Measurements from ENCODE around the gene PTH1R. TPM values are rescaled to one million over a fixed set of nuclear protein-coding genes. Genes with fewer than 3 reads are reported as not detected.

Gene PTH1R
- total RNA-seq, 1 donor = not detected

DNA sequence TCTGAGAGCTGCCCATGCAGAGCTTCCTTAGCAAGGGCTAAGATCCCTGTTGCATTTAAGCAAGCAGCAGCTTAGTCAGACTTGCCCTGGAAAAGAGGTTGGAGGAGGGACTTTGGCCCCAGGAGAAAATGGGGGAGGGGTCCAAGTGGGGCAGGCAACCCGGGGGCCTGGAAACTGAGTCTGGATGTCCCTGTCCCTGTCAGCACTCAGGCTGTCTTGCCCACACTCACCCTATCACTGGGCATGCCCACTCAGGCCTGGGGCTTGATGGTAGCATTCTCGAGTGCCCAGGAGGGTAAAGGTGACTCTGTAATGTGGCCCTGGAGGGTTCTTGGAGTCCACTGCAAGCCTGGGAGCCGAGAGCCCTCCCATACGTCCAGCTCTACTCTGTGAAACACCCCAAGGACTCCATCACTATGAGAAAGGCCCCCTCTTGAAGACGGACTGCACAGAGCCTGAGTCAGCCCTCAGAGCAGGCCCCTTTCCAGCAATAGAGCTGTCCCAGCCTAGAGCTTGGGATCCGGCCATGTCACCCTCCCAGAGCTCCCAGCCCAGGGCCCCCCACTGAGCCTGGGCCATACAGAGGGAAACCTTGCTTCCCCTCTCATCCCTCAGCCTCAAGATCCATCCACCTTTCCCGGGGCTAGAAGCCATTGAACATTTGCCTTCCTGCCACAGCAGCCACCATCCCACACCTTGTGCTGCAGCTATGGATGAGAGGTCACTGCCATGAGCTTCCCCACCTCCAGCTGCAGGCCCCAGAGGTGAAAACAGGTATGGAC is 27.6 kb upstream of the PTH1R start:
- TF ChIP-seq, protein P1, sequence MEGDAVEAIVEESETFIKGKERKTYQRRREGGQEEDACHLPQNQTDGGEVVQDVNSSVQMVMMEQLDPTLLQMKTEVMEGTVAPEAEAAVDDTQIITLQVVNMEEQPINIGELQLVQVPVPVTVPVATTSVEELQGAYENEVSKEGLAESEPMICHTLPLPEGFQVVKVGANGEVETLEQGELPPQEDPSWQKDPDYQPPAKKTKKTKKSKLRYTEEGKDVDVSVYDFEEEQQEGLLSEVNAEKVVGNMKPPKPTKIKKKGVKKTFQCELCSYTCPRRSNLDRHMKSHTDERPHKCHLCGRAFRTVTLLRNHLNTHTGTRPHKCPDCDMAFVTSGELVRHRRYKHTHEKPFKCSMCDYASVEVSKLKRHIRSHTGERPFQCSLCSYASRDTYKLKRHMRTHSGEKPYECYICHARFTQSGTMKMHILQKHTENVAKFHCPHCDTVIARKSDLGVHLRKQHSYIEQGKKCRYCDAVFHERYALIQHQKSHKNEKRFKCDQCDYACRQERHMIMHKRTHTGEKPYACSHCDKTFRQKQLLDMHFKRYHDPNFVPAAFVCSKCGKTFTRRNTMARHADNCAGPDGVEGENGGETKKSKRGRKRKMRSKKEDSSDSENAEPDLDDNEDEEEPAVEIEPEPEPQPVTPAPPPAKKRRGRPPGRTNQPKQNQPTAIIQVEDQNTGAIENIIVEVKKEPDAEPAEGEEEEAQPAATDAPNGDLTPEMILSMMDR (IDR thresholded peaks at IDR 0.05; ENCODE audit: insufficient read depth, low read length) = no peak
- DNase-seq (ENCODE audit: low read depth) = no peak
- no peak overlapping the region for H3K4me3 ChIP-seq (ENCODE audit: low read depth, low read length)

DNA sequence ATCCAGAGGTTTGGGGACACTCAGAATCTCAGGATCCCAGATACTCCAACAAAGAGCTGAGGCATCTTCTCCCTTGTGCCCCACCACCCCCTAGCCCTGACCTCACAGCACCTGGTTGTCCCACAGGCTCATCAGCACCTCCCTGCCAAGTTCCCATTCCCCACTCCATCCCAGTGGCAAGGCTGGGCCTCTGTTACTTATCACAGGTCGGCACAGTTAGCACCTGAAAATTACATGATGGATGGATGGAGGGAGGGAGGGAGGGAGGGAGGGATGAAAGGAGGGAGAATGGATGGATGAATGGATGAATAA is 27.1 kb upstream of the PTH1R start:
- TF ChIP-seq, protein P1 (IDR thresholded peaks at IDR 0.05; ENCODE audit: insufficient read depth, low read length) = no peak
- no peak overlapping the region for H3K4me3 ChIP-seq (ENCODE audit: low read depth, low read length)
- no peak for DNase-seq (ENCODE audit: low read depth)

DNA sequence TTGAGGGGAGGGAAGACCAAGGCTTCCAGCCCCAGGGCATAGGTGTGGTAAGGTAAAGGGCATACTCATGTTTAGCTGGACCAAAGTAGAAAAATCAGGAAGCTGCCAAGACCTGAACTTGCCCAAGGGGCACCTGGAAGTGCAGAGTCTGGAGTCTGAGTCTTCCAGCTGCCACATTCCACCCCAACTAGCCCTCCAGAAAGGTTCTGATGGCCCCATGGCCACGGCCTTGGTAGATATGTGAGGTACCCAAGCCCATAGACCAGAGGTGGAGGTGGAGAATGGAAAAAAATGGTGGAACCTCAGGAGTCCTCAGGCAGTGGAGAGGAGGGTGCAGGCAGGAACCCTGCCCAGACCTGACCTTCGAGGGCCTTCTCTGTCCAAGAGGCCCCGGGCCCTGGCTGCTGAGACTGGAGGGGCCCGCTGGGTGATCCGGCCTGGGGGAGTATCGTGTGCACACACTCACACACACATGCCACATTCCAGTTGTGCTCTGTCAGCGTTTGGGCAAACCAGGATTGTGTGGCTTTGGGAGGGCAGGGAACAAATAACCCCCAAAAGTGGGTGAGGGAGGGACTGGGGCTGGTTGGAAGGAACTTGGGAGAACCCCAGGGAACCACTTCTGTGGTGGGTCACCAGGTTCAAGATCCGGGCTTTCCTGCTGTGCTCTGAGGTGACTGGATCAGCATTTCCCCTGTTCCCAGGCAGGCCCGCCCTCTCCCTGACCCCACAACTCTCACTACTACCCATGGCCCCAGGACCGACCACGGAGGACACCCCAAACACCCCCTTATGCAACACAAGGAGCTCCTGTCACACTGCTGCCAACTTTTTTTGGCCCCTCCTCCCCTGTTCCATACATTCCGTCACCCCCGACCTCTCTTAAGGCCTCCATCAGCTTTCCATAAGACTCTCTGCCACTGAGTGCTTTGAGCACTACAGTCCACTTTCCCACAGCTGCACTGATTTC is 25.9 kb upstream of the PTH1R start:
- TF ChIP-seq, protein P1 (IDR thresholded peaks at IDR 0.05; ENCODE audit: insufficient read depth, low read length) = no peak
- DNase-seq (ENCODE audit: low read depth) = no peak
- H3K4me3 ChIP-seq (ENCODE audit: low read depth, low read length) = no peak overlapping the region

DNA sequence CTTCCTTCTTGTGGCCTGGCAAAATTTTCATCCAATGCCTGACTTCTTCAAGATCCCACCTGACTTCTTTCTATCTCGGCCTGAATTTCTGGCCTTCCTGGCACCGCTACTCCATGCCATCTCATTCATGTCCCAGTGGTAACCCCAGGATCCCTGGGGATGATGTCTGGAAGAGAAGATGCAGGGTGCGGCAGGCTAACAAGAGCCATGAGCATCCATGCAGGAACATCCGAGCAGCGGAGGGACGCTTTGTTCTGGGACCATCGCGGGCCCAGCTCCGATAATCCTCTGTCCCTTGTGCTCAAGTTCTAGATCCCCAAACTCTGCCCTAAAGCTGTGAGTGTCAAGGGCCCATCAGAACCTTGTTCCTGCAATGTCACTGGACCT is 25.2 kb upstream of the PTH1R start:
- no peak for DNase-seq (ENCODE audit: low read depth)
- TF ChIP-seq, protein P1 (IDR thresholded peaks at IDR 0.05; ENCODE audit: insufficient read depth, low read length) = no peak
- H3K4me3 ChIP-seq (ENCODE audit: low read depth, low read length) = no peak overlapping the region

DNA sequence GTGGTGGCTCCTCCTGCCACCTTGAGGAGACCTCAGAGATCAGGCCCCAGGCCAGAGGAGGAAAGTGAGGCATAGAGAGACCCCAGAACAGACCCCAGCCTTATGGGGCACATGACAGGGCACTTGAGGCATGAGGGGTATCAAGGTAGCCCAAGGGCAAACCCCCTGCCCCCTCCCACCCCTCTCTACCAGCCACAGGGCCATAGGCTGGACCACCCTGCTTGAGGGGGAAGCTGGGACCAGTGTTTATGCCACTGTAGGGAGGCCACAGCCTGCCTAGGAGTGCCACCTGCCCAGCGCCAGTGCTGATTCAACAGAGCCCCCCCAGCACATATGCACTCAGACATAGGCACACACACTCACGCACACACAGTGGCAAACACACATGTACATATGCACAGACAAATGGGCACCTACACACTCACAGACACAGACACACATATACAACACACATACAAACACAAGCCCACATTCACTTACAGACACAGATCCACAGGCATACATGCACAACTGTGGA is 24.6 kb upstream of the PTH1R start:
- no peak for DNase-seq (ENCODE audit: low read depth)
- H3K4me3 ChIP-seq (ENCODE audit: low read depth, low read length) = no peak overlapping the region
- TF ChIP-seq, protein P1 (IDR thresholded peaks at IDR 0.05; ENCODE audit: insufficient read depth, low read length) = no peak

DNA sequence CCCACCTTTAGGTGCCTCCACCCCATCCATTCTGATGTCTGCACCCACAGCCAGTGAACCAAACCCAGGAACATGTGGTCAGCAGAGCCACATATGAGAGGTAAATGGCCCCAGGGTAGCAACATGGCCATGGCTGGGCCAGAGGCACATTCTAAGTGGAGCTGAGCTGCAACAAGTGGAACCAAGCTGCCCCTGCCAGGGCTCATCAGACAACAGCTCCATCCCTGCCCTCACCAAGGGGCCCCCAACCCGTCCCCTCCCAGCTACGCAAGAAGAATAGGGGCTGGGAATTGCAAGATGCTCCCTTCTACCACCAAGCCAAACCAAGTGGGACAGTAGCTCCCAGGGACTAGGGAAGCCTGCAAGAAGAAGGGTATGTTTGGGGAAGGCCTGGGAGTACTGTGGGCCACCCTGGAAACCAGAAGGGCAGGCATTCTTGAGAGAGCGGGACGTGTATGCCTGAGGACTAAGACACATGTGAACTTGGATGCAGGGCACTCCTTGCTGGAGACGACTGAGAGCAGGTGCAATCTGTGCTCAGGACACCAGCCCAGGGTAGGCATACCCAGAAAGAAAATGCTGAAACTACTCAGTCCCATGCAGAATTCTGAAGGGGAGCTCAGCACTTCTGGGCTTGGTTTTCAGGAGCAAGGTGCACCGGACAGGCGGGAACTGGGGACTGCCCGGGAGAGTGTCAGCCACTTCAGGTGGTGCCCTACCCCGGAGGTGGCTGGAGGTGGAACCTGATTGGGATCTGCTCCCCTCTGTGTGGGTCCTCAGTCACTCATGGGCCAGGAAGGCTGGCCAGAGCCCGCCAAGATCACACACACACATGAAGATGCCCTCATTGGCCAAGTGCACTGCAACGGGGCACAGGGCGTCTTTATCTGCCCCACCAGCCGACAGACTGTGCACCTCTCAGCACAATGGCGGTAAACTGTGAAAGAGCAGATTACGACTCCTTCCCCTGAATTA is 23.8 kb upstream of the PTH1R start:
- DNase-seq (ENCODE audit: low read depth) = no peak
- TF ChIP-seq, protein P1 (IDR thresholded peaks at IDR 0.05; ENCODE audit: insufficient read depth, low read length) = no peak
- H3K4me3 ChIP-seq (ENCODE audit: low read depth, low read length) = no peak overlapping the region
